ENCODE measurements around the gene CDH13. TPM values are rescaled to one million over a fixed set of nuclear protein-coding genes. Genes with fewer than 3 reads are reported as not detected.

CDH13 gene
- total RNA-seq, 1 donor from 2014 or later, result 28.9 TPM

DNA sequence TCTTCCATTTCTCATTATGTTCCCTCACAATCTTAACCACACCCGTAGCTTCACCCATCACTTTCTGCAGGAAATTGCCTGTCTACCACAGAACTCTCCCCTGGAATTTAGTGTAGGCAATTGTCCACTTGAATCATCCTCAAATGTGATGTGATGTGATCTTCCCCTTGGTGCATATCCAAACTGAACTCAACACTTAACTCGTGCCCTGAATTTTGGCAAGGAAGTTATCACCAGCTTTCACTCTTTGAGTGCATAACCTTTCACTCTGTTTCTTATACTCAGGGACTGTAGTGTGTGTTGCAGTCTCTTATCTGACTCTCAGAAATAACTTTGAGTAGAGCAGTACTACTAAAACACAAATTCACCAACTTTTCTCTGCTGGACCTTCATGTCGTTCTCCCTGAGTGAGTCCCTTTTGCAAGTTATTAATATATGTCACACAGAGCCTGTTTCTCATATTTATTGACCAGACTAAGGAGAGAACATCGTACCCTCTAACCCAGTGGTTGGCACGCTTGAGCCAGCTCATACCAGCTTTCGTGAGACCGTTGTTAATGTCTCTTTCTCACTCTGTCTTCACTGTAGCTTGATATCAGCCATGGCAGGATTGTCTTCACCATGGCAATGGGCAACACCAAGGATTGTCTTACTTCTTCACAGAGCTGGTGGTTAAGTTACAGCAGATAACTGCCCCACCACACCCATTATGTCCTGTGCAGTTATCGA is 622.1 kb downstream of the CDH13 start:
- no peak for DNase-seq

- no peak for DNase-seq
Measured at GRCh38 chr16:83253521-83253920, 626.8 kb downstream of the CDH13 start.

GRCh38 chr16:83258366-83258928 is 631.7 kb downstream of the CDH13 start:
- DNase-seq, result no peak

DNA sequence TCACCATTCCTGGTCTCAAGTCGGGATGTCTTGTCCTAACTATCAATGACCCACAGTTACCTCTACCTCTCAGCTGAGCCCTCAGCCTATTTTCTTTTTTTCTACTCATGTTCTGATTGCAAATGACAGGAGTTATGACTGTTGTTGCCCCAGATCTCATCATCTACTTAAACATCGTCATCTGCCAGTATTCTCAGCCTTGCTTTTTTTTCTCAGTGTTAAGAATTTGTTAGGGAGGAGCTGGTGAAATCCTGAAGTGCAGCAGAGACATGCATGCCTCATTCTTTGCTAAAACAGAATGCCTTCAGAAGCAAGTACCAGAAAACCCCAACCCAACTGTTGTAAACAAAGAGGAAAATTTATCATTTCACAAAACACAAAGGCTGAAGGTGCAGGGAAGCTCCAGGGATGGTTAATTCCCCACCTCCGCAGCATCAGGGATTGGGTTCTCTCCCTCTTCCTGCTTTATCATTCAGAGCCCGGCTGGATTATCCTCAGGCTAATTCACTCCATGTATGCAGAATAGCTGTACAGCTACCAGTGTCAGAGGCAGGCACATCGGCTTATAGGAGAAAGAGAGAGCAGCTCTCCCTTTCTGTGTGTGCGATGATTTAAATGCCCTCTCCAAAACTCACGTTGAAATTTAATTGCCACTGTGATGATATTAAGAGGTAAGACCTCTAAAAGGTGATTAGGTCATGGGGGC is 640.2 kb downstream of the CDH13 start:
- DNase-seq, result no peak

GRCh38 chr16:83268169-83268568 is 641.4 kb downstream of the CDH13 start:
- no peak for DNase-seq

DNA sequence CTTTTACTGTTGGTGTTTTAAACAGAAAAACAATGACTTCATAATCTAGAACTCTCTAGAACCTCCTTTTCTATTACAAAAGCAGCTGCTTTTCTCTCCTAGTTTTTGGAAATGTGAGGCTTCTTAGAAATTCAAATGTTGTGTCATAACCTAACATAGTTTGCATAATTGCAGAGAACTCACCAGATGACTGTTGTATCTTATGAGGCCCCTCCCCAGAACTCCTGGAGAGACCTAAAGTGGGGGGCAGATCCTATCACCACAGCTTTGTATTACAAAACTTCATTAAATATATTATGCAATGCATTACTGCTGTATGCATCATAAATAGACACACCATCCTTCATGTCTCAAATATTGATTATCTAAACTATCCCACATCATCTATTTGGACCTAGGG is 642.3 kb downstream of the CDH13 start:
- DNase-seq, result no peak

DNA sequence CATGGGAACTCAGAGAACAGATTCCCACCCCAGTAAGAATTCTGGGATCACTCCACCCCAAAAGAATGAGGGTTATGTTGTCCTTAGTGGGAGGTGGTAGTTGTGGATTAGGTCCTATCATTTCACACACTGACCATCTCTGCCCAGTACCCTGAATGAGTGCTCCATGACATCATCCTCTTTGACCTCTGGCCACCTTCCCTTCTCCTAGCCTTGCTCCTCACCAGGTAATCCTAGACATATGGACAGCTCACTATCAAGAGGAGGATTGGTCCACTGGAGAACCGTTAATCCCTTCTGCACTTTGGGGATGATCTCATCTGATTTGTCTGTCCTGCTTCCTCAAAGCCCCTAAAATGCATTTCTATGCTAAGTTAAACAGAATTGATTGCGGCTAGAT is 642.8 kb downstream of the CDH13 start:
- no peak for DNase-seq

- no peak for DNase-seq
Measured at GRCh38 chr16:83270061-83270460, 643.3 kb downstream of the CDH13 start.

- DNase-seq, result no peak
Measured at GRCh38 chr16:83270640-83271039, 643.9 kb downstream of the CDH13 start.

DNA sequence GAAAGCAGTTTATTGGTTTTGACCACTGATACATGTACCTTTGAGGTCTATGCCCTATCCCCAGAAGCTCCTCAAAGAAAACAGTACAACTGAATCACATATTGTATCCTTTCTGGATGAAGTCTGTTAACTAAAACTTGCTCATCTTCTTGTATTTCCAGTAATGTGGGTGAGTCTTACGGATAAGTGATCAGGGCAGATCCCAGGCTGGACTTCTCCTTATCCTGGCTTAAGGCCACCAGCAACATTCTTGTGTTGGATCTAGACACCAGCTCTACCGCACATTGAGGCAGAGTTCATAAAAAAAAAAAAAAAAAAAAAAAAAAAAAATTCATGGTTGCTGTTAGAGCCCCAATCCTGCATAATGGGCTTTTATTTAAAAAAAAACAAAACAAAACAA is 644.4 kb downstream of the CDH13 start:
- no peak for DNase-seq

DNA sequence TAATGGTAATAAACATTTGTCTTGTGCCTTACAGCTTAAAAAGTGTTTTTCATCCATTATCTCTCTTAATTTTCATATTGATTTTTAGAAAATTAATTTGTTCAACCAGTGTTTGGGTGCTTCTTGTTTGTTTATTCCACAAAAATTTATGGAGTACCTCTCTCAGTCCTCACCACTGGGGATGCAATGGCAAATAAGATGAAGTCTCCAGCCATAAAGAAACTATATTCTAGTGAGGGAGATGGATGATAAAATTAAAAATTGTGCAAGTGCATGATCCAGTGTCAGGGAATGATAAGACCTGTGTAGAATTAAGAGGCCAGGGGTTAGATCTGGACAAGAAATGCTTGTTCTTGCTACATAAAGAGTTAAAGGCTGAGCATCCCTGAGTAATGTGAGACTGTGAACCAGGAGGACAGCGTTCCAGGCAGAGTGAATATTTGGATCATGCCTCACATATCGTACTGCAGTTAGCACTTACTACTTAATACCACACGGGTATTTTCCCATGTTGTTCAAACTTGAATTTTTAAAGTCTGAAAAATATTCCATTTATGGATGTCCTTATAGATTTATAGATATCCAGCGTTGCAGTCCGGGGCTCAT is 645.3 kb downstream of the CDH13 start:
- no peak for DNase-seq

- no peak for DNase-seq
Measured at GRCh38 chr16:83272843-83273242, 646.1 kb downstream of the CDH13 start.

GRCh38 chr16:83273504-83274173 is 646.9 kb downstream of the CDH13 start:
- no peak for DNase-seq

DNA sequence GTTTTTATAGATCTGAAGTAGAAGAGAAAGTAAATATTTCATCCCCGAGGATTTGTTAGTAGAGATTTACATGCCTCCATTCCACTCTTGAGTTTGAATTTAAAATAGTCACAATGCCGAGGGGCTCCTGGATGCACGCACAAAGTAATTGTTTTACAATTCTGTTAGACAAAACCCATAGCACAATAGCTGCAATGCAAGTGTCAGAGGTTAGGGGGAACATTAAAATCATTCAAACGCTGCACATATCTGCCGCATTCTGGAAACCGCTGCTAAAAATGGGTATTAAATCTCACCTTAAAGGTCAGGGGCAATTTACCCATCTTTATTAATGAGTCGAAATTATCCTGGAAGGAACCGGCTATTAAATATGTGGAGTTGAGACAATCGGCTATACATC is 652.5 kb downstream of the CDH13 start:
- DNase-seq, result no peak

- no peak for DNase-seq
Measured at GRCh38 chr16:83285921-83286320, 659.2 kb downstream of the CDH13 start.

- no peak for DNase-seq
Measured at GRCh38 chr16:83296505-83296904, 669.7 kb downstream of the CDH13 start.

DNA sequence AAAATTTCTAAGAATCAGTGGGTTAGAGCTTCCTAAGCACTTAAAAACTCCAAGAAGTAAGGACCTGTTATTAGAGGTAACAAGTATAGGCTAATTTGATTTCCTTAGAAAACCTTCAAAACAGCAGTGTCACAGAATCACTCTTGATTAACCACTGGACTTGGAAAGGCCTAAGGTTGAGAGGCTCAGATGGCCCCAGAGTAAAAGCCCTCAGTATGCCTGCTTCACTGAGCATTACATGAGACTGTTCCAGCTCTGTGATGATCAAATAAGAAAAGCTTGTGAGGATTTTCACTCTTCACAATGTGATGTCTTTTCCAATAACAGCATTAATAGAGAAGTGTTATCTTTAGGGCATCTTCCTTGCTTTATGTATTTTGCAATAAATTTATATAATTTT is 671.8 kb downstream of the CDH13 start:
- no peak for DNase-seq

DNA sequence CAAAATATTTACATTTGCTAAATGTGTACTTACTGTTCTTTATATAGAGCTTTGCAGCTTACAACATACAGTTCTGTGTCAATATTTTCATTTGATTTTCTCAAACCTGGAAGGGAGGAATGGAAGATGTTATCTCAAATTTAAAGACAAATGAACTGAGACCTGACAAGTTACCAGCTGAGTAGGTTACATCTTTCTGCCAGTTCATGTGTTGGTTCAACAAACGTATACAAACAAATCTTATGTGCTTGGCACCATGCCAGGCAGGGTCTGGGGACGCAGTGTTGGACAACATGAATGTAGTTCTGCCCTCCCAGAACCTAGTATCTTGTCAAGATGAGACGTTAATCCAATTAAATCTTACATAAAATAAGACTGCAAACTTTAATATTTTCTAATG is 673.6 kb downstream of the CDH13 start:
- DNase-seq, result no peak

DNA sequence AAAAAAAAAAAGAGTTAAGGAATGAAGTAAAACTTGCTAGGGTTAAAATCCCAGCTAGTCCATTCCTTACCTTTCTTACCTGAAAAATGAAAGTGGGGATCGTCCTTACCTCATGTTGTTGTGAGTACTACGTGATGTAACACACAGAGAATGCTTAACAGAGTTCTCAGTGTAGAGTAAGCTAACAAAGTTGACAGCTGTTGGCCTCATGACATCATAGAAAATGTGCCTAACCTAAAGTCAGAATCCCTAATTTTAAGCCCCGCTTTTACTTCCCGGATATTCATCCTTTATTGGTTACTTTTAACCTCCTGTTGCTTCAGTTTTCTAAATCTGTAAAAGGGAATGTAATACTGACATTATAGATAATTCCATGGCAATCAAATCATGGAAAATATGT is 675.2 kb downstream of the CDH13 start:
- no peak for DNase-seq

GRCh38 chr16:83302853-83303252 is 676.1 kb downstream of the CDH13 start:
- DNase-seq, result no peak

GRCh38 chr16:83305092-83305491 is 678.3 kb downstream of the CDH13 start:
- DNase-seq, result no peak

DNA sequence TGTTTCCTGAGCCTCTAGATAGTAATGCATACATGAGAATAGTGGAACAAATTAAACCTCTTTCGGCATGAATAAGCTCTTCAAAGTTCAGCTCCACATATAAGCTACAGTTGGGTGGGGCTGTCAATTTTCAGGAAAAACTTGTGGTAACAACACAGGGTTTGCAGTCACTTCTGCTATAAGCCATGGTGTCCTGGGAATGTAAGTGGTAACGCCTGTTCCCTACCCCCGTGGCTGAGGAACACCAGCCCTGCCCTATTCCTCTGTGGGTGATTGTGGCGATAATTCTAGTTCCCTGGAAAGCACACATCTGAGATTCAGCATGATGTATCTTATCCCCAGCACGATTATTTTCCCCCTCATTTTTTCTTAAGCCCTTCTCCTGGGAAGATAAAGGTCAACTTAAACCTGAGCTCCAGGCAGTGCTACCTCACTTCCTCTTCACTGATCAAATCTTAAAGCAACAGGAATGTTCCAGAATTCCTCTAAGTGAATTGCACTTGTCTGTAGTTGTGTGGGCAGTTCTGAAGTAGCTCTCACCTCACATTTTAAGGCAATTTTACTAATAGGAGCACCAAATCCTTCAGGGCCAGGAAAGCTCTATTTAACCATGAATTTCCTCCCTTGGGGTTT is 680.3 kb downstream of the CDH13 start:
- DNase-seq, result no peak

Measured in skin of body (tissue), 2 donors.